H1 (cell line): Measurements from ENCODE around the gene CBY1. TPM values are rescaled to one million over a fixed set of nuclear protein-coding genes. Genes with fewer than 3 reads are reported as not detected.

Source experiments
- ASH2L ChIP-seq: fragments of 200-600, 300-600 bp; sonication (generic); IDR thresholded peaks from one replicate; pipeline ENCODE4 v1.7.1; 2017; ENCODE audit warnings: low read length
- JUN ChIP-seq: IDR thresholded peaks from 2 replicates; pipeline ENCODE4 v1.6.1; 2011; ENCODE audit warnings: low read depth, mild to moderate bottlenecking, improper control_type of control experiment, low read length
- NRF1 ChIP-seq: IDR thresholded peaks from 2 replicates; pipeline ENCODE4 v1.6.1; 2011; ENCODE audit warnings: mild to moderate bottlenecking, low read depth, low read length, improper control_type of control experiment
- RFX5 ChIP-seq: IDR thresholded peaks from 2 replicates; pipeline ENCODE4 v1.6.1; 2011; ENCODE audit warnings: low read depth, low read length, improper control_type of control experiment, borderline replicate concordance
- SAP30 ChIP-seq: fragments of 300-600 bp; sonication (generic); IDR thresholded peaks from 2 replicates; pipeline ENCODE4 v1.7.1; 2012; ENCODE audit warnings: low read length, moderate library complexity, mild to moderate bottlenecking, inconsistent platforms; ENCODE audit not compliant: insufficient read depth, insufficient replicate concordance
- polyA plus RNA-seq, 7 experiments: library from polyadenylated mRNA; depleted of rRNA in 3 of 7; stranded (reverse) in 5 of 7; unstranded in 2 of 7; fragments of >200 nt in 5 of 7; fragments of 200-250 nt in 2 of 7; gene quantifications; 1 replicate in 5 of 7; 2 replicates in 1 of 7; 4 replicates in 1 of 7; pipeline versions ENCODE4 v1.2.1 to v1.2.3, GENCODE V29; 2011 to 2013; ENCODE audit warnings: missing spikeins in 2 of 7, mixed read lengths in 2 of 7
- total RNA-seq: library from RNA; stranded (reverse); fragmentation: NEBNext Ultra II Directional; extraction: Animal tissue kit (Norgen Biotek cat#: 25700); gene quantifications from 2 replicates; pipeline ENCODE4 v1.2.1, GENCODE V29; 2021

CBY1 gene
- total and polyA plus RNA-seq, 2 of the 8 experiments (the other 6 are each of a cell fraction or from before 2014, with no cell fraction given): 23.2 to 30.2 TPM

DNA sequence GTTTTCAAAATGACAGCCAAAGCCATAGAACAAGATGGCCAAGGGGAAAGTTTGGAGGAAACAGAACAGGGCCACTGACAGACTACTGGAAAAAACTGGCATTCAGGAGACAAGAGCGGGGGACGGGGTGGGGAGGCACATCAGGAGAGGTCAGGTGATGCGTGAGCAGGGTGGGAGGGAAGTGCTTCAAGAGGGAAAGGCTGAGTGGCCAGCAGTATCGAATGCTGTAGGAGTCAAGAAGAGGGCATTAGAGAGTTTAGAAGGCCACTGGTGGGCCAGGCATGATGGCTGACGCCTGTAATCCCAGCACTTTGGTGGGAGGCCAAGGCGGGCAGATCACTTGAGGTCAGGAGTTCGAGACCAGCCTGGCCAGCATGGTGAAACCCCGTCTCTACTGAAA lies 57.5 kb downstream of the CBY1 start (continued):
- TF ChIP-seq NRF1 (no peak), JUN (no peak), ASH2L (no peak), RFX5 (no peak), SAP30 (no peak)
